Activated T-cell treated with anti-CD3 and anti-CD28 coated beads, Interleukin-2, amount 50 U/mL, for 24 hours (primary cell): ENCODE measurements around the gene TSC2.
"Not testable (repeated sequence)": the region's sequence is repeated elsewhere in the genome, so short reads cannot be mapped to it uniquely, and the experiment has no call there.

ENCODE experiments used
- DNase-seq: peaks from one replicate; pipeline ENCODE4 v3.0.0-alpha.2; 2020
- H3K27ac Mint-ChIP-seq: 2 replicates; pipeline ENCODE4 v1.8.0; 2020; ENCODE audit warnings: mild to moderate bottlenecking, mixed read lengths
- H3K27me3 Mint-ChIP-seq: 2 replicates; pipeline ENCODE4 v1.8.0; 2020; ENCODE audit warnings: mixed read lengths
- H3K36me3 Mint-ChIP-seq: 2 replicates; pipeline ENCODE4 v1.8.0; 2020; ENCODE audit warnings: low read depth, mixed read lengths
- H3K4me1 Mint-ChIP-seq: 2 replicates; pipeline ENCODE4 v1.8.0; 2020; ENCODE audit warnings: low read depth, mixed read lengths
- H3K4me3 Mint-ChIP-seq: 2 replicates; pipeline ENCODE4 v1.8.0; 2020; ENCODE audit warnings: mild to moderate bottlenecking, moderate library complexity, mixed read lengths
- H3K9me3 Mint-ChIP-seq: 2 replicates; pipeline ENCODE4 v1.8.0; 2020; ENCODE audit warnings: mixed read lengths

TSC2 gene

DNA sequence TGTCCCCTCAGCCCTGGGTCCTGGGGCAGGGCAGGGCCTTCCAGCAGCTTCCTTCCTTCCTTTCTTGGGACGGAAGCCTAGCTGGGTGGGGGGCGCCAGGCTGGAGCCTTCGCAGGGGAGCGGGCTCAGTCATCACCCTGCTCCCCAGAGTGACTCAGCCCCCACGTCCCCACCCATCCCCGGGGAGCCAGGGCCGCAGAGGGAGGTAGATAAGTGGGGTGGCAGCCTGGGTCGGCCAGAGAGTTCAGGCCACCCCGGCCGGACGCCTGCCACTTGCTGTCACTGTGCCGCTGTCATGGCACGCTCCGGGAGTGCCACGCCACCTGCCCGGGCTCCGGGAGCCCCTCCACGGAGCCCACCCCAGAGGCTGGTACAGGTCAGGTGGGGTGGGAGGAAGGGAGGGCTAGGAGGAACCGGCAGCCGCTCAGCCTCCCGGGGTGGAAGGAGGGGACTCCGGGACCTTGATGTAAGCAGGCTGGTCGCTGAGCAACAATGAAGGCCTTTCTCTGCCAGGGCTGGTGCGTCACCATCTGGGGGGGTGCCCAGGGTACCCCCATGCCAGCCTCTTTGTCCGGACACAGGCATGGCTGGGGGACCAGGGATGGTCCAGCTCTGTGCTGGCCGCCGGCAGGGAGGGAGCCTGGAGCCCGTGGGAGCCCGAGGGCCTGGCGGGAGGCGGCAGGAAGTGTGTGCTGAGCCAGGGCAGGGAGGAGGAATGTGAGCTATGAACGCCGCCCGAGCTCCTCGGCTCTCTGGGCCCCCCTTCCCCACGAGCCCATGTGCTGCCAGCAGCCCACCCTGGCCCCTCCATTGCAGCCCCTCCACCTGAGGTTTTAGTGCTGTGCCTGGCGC, 14.5 kb upstream of the TSC2 start:
- H3K36me3 Mint-ChIP-seq = no peaks in the 10 kb centered on the region
- no peak overlapping the region for H3K27ac Mint-ChIP-seq
- no peaks in the 10 kb centered on the region for H3K9me3 Mint-ChIP-seq
- H3K4me1 Mint-ChIP-seq = no peaks in the 10 kb centered on the region
- DNase-seq = no peak
- H3K27me3 Mint-ChIP-seq = no peaks in the 10 kb centered on the region
- peak overlapping the region; percentile 27 for H3K4me3 Mint-ChIP-seq

DNA sequence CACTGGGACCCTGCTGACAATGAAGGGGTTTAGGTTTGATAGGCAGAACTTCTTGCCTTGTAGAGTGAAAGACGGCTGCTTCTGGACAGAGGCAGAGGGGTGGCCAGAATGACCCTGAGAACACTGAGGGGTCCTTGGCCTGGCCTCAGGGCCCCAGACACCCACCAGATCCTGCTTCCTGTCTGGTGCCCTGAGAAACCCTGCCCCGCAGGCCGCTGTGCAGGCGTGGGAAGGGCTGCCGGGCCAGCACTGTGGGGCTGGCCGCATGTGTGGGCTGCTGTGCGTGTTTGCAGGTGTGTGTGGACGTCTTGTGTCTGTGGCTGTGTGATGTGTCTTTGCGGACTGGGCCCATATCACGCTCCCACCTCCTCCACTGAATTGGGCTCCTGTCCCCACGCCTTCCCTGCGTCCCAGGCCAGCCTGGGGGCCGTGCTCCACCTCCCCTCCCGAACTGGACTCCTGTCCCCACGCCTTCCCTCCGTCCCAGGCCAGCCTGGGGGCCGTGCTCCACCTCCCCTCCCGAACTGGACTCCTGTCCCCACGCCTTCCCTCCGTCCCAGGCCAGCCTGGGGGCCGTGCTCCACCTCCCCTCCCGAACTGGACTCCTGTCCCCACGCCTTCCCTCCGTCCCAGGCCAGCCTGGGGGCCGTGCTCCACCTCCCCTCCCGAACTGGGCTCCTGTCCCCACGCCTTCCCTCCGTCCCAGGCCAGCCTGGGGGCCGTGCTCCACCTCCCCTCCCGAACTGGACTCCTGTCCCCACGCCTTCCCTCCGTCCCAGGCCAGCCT, 13.7 kb upstream of the TSC2 start:
- not testable (repeated sequence) for DNase-seq, H3K9me3 Mint-ChIP-seq, H3K4me1 Mint-ChIP-seq, H3K4me3 Mint-ChIP-seq, H3K27me3 Mint-ChIP-seq, H3K36me3 Mint-ChIP-seq
- H3K27ac Mint-ChIP-seq = peak overlapping the region; percentile 29

DNA sequence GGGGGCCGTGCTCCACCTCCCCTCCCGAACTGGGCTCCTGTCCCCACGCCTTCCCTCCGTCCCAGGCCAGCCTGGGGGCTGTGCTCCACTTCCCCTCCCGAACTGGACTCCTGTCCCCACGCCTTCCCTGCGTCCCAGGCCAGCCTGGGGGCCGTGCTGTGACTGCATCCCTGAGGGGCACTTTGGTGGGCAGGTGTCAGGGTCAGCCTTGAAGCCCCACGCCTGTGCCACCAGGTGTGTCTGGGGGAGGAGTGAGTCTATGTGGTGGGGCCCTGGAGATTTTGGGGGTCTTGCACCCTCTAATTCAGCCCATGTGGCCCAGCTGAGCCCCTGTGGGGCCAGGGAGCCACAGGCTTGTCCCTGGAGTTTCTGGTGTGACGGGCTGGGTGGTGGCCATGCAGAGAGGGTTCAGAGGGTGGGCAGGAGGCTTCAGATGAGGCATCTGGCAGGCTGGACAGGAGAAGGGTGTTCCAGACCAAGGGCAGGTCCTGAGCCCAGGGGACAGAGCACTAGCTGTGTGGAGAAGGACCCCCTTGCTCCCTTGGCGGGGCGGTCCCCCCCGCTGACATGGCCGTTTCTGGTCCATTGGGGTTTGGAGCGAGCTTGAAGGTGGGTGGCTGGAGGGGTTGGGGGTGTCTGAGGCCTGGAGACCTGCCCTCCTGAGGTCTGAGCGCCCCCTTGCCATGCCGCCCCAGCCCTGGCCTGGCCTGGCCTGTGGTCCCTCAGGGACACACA, 12.9 kb upstream of the TSC2 start:
- H3K9me3 Mint-ChIP-seq = no peaks in the 10 kb centered on the region

DNA sequence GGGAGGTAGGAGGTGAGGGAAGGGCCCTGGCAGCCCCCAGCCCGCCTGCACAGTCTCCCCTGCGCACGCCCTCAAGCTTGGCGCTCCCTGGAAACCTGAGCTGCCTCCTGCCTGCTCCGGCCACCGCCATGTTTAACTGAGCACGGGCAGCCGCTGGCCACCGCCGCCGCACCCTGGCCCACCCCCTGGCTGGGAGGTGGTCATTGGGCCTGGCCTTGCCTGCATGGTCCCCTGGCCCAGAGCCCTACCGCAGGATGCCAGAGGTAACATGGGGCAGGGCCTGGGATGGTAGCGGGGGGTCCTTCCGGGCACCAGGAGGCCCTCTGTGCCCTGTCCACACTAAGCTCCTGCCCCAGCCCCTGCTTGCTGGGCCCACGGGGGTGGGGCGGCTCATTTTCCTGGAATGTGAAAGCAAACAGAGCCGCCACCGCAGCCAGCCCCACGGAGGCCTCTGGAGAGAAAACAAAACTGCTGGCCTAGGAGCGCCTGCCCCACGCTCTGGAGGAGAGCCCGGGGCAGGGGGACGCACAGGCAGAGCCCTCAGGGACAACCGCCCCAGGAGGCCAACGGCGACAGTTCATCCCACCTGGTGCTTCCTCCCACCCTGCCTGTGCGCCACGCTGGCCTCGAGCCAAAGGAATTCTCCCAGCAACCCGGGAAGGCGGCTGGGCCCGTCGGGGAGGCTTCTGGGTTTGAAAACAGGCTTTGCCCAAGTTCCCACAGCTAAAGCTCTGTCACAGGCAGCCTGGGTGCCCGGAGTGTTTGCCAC, 12.2 kb upstream of the TSC2 start:
- no peaks in the 10 kb centered on the region for H3K36me3 Mint-ChIP-seq
- no peak for DNase-seq
- no peaks in the 10 kb centered on the region for H3K4me1 Mint-ChIP-seq
- no peak overlapping the region for H3K27ac Mint-ChIP-seq
- no peaks in the 10 kb centered on the region for H3K27me3 Mint-ChIP-seq
- H3K4me3 Mint-ChIP-seq = no peak overlapping the region
- H3K9me3 Mint-ChIP-seq = no peaks in the 10 kb centered on the region

More for the DNA sequence above, 12.9 kb upstream of the TSC2 start:
- no peak overlapping the region for H3K27ac Mint-ChIP-seq
- H3K4me3 Mint-ChIP-seq = no peak overlapping the region
- no peaks in the 10 kb centered on the region for H3K27me3 Mint-ChIP-seq
- H3K36me3 Mint-ChIP-seq = no peaks in the 10 kb centered on the region
- DNase-seq = no peak
- H3K4me1 Mint-ChIP-seq = no peaks in the 10 kb centered on the region

DNA sequence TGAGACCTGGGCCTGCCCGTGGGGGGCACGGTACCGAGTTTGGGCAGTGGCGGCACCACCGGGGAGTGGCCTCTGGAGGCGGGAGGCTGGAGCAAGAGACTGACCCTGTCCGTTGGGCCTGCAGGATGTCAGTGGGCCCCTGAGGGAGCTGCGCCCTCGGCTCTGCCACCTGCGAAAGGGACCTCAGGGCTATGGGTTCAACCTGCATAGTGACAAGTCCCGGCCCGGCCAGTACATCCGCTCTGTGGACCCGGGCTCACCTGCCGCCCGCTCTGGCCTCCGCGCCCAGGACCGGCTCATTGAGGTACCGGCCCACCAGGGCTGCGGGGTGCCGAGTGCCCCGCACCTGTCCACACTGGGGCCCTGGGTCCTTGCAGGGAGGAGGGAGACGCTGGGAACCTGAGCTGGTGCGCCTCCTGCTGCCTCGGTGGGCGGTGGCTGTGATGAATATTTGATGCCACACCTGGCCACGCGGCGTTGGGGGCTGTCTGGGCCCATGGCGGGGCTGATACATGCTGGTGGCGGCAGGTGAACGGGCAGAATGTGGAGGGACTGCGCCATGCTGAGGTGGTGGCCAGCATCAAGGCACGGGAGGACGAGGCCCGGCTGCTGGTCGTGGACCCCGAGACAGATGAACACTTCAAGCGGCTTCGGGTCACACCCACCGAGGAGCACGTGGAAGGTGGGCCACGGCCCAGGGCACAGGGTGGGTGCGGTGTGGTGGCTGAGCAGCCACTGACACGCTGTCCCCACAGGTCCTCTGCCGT, 11.4 kb upstream of the TSC2 start:
- Mint-ChIP-seq H3K27ac (no peak overlapping the region), H3K9me3 (no peaks in the 10 kb centered on the region), H3K36me3 (no peaks in the 10 kb centered on the region), H3K4me3 (no peak overlapping the region), H3K27me3 (no peaks in the 10 kb centered on the region), H3K4me1 (no peaks in the 10 kb centered on the region)
- DNase-seq = no peak

DNA sequence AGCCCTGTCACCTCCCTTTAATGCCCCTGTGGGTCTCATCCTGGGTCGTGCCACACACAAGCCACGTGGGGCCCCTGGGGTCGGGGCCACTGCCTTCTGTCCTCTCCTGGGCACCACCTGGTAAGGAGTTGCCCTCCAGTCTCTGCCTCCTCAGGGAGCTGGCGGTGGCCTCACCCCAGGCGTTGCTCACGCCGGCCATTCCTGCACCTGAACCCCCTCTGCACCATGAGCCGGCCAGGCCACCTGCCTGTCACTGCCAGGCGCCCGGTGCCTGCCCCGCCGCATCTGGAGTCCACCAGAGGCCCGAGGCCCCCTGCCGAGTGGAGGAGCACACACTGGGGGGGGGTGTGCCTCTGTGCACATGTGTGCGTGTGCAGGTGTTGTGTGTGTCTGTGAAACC, 10.7 kb upstream of the TSC2 start:
- Mint-ChIP-seq H3K4me1 (no peaks in the 10 kb centered on the region), H3K4me3 (no peak overlapping the region), H3K27me3 (no peaks in the 10 kb centered on the region), H3K9me3 (no peaks in the 10 kb centered on the region), H3K36me3 (no peaks in the 10 kb centered on the region), H3K27ac (no peak overlapping the region)
- DNase-seq = no peak

DNA sequence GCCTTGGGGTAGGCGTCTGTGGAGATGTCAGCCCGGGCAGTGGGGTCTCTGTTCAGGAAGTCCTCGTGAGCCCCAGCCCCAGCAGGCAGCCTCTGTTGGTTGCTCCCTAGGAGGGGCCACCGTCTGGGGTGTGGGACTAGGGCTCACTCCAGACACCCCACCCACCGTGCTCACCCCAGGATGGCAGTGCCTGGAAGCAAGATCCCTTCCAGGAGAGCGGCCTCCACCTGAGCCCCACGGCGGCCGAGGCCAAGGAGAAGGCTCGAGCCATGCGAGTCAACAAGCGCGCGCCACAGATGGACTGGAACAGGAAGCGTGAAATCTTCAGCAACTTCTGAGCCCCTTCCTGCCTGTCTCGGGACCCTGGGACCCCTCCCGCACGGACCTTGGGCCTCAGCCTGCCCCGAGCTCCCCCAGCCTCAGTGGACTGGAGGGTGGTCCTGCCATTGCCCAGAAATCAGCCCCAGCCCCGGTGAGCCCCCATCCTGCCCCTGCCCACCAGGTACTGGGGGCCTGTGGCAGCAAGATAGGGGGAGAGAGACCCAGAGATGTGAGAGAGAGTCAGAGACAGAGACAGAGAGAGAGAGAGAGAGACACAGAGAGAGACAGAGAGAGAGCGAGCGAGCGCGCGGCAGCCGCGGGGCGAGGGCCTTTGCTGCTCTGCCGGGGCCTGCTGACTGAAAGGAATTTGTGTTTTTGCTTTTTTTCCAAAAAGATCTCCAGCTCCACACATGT, 10.0 kb upstream of the TSC2 start:
- Mint-ChIP-seq H3K27ac (no peak overlapping the region), H3K36me3 (no peaks in the 10 kb centered on the region), H3K4me1 (no peaks in the 10 kb centered on the region), H3K27me3 (no peaks in the 10 kb centered on the region), H3K4me3 (no peak overlapping the region), H3K9me3 (no peaks in the 10 kb centered on the region)
- DNase-seq = no peak

DNA sequence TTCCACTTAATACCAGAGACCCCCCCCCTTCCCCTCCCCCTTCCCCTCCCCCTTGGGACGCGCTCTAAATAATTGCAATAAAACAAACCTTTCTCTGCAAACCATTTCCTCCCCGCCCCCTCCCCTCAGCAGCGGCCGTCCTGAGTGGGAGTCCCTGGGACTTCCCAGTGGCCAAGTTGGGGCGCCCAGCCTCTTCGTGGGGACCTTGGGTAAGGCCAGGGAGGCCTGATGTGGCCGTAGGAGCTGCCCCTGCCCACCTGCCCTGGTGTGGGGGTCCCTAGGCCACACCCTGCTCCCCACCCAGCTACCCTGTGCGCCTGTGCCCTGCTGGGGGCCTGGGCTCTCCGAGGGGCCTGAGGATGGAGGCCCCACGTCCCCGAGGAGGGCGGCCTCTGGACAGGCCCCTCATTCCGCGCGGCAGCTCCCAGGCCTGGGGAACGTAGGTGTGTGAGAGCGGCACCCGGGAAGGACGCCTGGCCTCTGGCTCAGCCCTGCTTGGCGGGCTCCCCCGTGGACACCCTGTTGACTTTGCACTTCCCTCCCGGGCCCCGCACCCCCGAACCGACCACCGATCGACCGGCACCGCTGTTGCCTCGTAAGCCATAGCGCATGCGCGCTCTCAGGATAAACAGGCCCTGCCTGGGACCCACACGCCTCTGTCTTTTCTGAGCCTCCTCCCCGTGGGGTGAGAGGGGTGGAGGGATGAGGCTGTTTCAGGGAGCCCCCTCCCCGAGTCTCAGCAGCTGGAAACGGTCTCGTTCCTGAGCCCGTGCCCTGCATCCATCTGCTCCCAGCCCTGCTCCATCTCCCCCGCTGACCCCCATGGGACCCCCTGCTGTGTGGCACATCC, 9.2 kb upstream of the TSC2 start:
- Mint-ChIP-seq H3K27ac (no peak overlapping the region), H3K4me3 (no peak overlapping the region), H3K36me3 (peaks cover 4% of the 10 kb centered on the region), H3K4me1 (no peaks in the 10 kb centered on the region), H3K9me3 (no peaks in the 10 kb centered on the region), H3K27me3 (no peaks in the 10 kb centered on the region)
- no peak for DNase-seq

DNA sequence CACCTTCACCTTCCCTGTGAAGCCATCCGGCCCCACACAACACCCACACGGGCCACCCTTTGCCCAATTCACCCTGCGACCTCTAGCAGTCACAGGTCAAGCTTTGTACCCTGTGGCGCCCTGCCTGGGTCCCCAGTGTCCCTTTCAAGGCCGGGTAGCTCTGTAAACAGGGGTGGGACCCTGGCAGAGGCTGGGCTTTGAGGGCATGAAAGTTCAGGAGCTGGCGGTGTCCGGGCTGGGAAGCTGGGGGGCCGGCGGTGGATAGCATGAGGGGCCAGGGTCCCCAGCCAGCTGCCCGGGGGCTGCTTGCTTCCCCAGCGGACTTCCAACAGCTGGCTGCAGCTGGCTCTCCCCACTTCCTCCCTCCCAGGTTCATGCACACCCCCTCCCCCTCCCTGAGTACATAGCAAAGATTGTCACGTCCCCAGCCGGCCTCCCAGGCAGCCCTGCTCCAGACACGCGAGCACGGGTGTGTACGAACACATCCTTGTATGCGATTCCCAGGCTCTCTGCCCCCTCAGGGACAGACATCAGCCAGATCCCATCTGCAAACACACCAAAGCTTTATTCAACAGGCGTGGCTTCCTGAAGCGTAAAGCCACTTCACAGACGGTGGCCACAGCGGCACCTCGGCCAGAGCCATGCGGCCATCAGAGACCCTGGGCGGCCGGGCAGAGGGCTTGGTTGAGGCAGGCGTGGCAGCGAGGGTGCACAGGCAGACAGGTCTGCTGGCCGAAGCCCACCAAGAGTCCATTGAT, 8.3 kb upstream of the TSC2 start:
- Mint-ChIP-seq H3K36me3 (peaks cover 4% of the 10 kb centered on the region), H3K9me3 (no peaks in the 10 kb centered on the region), H3K4me1 (no peaks in the 10 kb centered on the region), H3K4me3 (no peak overlapping the region), H3K27ac (no peak overlapping the region), H3K27me3 (no peaks in the 10 kb centered on the region)
- DNase-seq = no peak

DNA sequence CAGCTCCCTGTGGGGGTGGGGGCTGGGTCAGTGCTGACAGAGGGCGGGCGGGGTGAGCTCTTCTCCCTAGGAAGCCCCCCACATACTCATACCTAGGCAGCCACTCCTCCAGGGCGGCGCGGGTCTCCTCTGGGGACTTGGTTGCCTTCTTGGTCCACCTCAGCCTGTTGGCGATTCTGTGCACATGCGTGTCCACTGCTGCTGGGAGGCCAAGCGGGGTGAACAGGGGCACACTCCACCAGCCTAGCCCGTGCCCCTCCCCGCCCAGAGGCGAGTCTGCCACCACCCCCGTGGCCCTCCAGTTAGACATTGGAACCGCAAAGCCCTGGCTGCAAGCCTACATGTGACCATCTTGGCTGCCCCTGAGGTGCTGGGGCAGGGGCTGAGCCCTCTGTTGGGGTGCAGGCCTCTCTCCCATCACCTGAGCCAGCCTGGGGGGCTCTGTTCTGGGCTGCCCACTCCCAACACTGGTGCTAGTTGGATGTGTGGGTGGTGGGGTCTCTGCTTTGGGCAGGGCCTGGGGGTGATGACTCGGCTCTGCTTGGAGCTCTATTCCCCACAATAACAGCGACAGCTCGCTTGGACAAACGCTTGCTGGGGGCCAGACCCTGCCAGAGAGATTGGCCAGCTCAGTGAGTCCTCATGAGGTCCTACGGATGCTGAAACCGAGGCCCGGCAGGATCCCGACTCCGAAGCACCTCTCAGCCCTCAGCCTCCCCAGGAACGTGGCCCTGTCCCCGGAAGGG, 7.6 kb upstream of the TSC2 start:
- DNase-seq = no peak
- Mint-ChIP-seq H3K9me3 (no peaks in the 10 kb centered on the region), H3K4me1 (no peaks in the 10 kb centered on the region), H3K36me3 (peaks cover 7% of the 10 kb centered on the region), H3K27ac (no peak overlapping the region), H3K27me3 (no peaks in the 10 kb centered on the region), H3K4me3 (no peak overlapping the region)

DNA sequence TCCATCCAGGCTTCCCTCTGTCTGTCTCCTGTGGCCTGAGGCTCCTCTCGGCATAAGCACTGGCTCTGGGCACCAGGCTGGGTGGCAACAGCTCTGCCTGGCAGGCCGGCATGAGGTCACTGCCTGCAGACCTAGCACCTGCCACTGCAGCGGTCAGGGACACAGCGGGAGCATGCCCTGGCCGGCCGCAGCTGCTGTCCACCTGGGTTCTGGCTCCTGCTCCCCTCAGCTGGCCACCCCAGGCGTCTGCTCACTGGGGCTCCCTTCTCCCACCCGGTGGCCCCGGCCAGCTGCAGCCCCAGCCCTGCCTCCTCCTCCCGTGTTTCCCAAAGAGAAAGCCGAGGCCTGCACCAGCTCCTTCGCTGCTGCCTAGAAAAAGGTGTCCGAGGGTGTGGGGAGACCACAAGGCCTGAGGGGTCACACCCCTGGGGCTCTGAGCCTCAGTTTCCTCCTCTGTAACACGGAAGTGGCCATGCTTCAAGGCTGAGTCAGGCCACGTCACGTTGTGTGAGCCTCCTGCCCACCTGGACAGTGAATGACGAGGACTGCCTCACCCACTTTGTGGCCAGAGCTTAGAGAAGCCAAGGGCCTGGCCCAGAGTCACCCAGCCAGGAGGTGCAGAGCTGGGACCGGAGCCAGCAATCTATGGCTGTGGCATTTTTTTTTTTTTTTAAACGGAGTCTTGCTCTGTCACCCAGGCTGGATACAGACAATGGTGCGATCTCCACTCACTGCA, 6.8 kb upstream of the TSC2 start:
- Mint-ChIP-seq H3K4me1 (no peaks in the 10 kb centered on the region), H3K9me3 (no peaks in the 10 kb centered on the region), H3K4me3 (no peak overlapping the region), H3K36me3 (peaks cover 7% of the 10 kb centered on the region), H3K27me3 (no peaks in the 10 kb centered on the region), H3K27ac (no peak overlapping the region)
- no peak for DNase-seq
